DND-41 (cell line): Measurements from ENCODE around the gene KLK12.
"Not testable (repeated sequence)": the region's sequence is repeated elsewhere in the genome, so short reads cannot be mapped to it uniquely, and the experiment has no call there.

Experiments used
- ATAC-seq: fragments of 200-7000 bp; cut with Tn5 transposase; 3 replicates; pipeline ENCODE4 v1.9.1; 2021; ENCODE audit warnings: low read depth; ENCODE audit not compliant: insufficient read depth
- DNase-seq: peaks from one replicate; pipeline ENCODE4 v3.0.0-alpha.2; 2020
- H2AFZ ChIP-seq: 2 replicates; pipeline ENCODE4 v1.6.0; 2012; ENCODE audit warnings: low read depth, low read length
- H3K27ac ChIP-seq: 2 replicates; pipeline ENCODE4 v1.5.1; 2012; ENCODE audit warnings: low read length, inconsistent platforms
- H3K27me3 ChIP-seq: fragments of 200-600 bp; sonication (generic); 2 replicates; pipeline ENCODE4 v1.6.0; 2012; ENCODE audit warnings: low read length, mild to moderate bottlenecking, inconsistent platforms; ENCODE audit not compliant: insufficient read depth, poor library complexity
- H3K36me3 ChIP-seq: 2 replicates; pipeline ENCODE4 v1.5.1; 2012; ENCODE audit warnings: low read length, inconsistent platforms; ENCODE audit not compliant: insufficient read depth
- H3K4me1 ChIP-seq: 2 replicates; pipeline ENCODE4 v1.5.1; 2012; ENCODE audit warnings: mild to moderate bottlenecking, low read length; ENCODE audit not compliant: insufficient read depth
- H3K4me2 ChIP-seq: 2 replicates; pipeline ENCODE4 v1.6.0; 2012; ENCODE audit warnings: mild to moderate bottlenecking, moderate library complexity, low read length, inconsistent platforms; ENCODE audit not compliant: insufficient read depth
- H3K4me3 ChIP-seq, 2 experiments: fragments of 200-600 bp in 1 of 2; shearing (Covaris generic) in 1 of 2; 2 replicates each; pipeline ENCODE4 v1.5.1; 2012 to 2016; ENCODE audit warnings: inconsistent platforms in 2 of 2, low read length in 2 of 2, mild to moderate bottlenecking in 2 of 2, low read depth in 1 of 2, moderate library complexity in 1 of 2
- H3K79me2 ChIP-seq: 2 replicates; pipeline ENCODE4 v1.6.0; 2012; ENCODE audit warnings: low read length, inconsistent platforms; ENCODE audit not compliant: insufficient read depth
- H3K9ac ChIP-seq: 2 replicates; pipeline ENCODE4 v1.6.0; 2012; ENCODE audit warnings: low read depth, mild to moderate bottlenecking, inconsistent platforms, low read length, moderate library complexity
- H3K9me3 ChIP-seq: 2 replicates; pipeline ENCODE4 v1.5.1; 2012; ENCODE audit warnings: low read length, moderate library complexity, mild to moderate bottlenecking, inconsistent platforms; ENCODE audit not compliant: insufficient read depth, severe bottlenecking
- H4K20me1 ChIP-seq: 2 replicates; pipeline ENCODE4 v1.6.0; 2012; ENCODE audit warnings: low read length; ENCODE audit not compliant: insufficient read depth
- CTCF ChIP-seq: IDR thresholded peaks from 2 replicates; pipeline ENCODE4 v1.5.1; 2012; ENCODE audit warnings: borderline replicate concordance, low read length, moderate library complexity, mild to moderate bottlenecking; ENCODE audit not compliant: poor library complexity, severe bottlenecking; ENCODE audit errors: extremely low read depth
- EZH2 ChIP-seq: IDR thresholded peaks from 3 replicates; pipeline ENCODE4 v1.6.1; 2012; ENCODE audit warnings: borderline replicate concordance, low read depth, mild to moderate bottlenecking, moderate library complexity, low read length, inconsistent platforms; ENCODE audit not compliant: severe bottlenecking

The KLK12 gene

GRCh38 chr19:50998686-50999085 lies 36.1 kb downstream of the KLK12 start:
- Histone ChIP-seq H3K4me2 (no peak overlapping the region), H3K79me2 (no peaks in the 10 kb centered on the region), H3K36me3 (no peaks in the 10 kb centered on the region), H3K4me1 (no peaks in the 10 kb centered on the region), H3K27ac (no peak overlapping the region), H4K20me1 (0 out of 2 replicates have a peak, but pooled peaks cover 2% of the 10 kb centered on the region), H2AFZ (no peak overlapping the region), H3K9me3 (no peaks in the 10 kb centered on the region), H3K27me3 (no peaks in the 10 kb centered on the region), H3K4me3 (no peak overlapping the region), H3K9ac (no peak overlapping the region)
- DNase-seq (no peak), ATAC-seq (no peak)
- TF ChIP-seq CTCF: no peak
- TF ChIP-seq EZH2: no peak

GRCh38 chr19:50998061-50998460 lies 36.7 kb downstream of the KLK12 start:
- no peak for TF ChIP-seq EZH2
- TF ChIP-seq CTCF: no peak
- Histone ChIP-seq H2AFZ (no peak overlapping the region), H3K36me3 (no peaks in the 10 kb centered on the region), H3K4me3 (no peak overlapping the region), H3K27me3 (no peaks in the 10 kb centered on the region), H4K20me1 (0 out of 2 replicates have a peak, but pooled peaks cover 2% of the 10 kb centered on the region), H3K4me1 (no peaks in the 10 kb centered on the region), H3K27ac (no peak overlapping the region), H3K4me2 (no peak overlapping the region), H3K9me3 (no peaks in the 10 kb centered on the region), H3K9ac (no peak overlapping the region), H3K79me2 (no peaks in the 10 kb centered on the region)
- ATAC-seq: no peak
- DNase-seq: no peak

- Histone ChIP-seq H3K9ac (no peak overlapping the region), H3K4me1 (no peaks in the 10 kb centered on the region), H3K4me3 (no peak overlapping the region), H3K27me3 (no peaks in the 10 kb centered on the region), H3K4me2 (no peak overlapping the region), H3K36me3 (no peaks in the 10 kb centered on the region), H2AFZ (no peak overlapping the region), H4K20me1 (no peaks in the 10 kb centered on the region), H3K9me3 (no peaks in the 10 kb centered on the region), H3K79me2 (no peaks in the 10 kb centered on the region), H3K27ac (no peak overlapping the region)
- TF ChIP-seq CTCF (no peak), EZH2 (no peak)
- peak; percentile 7 for DNase-seq
- ATAC-seq: no peak
Measured at GRCh38 chr19:50994129-50994528, 40.7 kb downstream of the KLK12 start.

GRCh38 chr19:50992666-50993035 lies 42.2 kb downstream of the KLK12 start:
- Histone ChIP-seq H3K27me3 (no peaks in the 10 kb centered on the region), H3K27ac (no peak overlapping the region), H4K20me1 (no peaks in the 10 kb centered on the region), H3K4me3 (no peak overlapping the region), H3K4me1 (no peaks in the 10 kb centered on the region), H3K4me2 (no peak overlapping the region), H2AFZ (no peak overlapping the region), H3K9ac (no peak overlapping the region), H3K79me2 (no peaks in the 10 kb centered on the region), H3K36me3 (no peaks in the 10 kb centered on the region), H3K9me3 (no peaks in the 10 kb centered on the region)
- ATAC-seq (no peak), DNase-seq (no peak)
- no peak for TF ChIP-seq CTCF
- TF ChIP-seq EZH2: no peak

GRCh38 chr19:50984416-50984815 lies 50.4 kb downstream of the KLK12 start:
- H3K27me3 ChIP-seq, ATAC-seq, H3K9ac ChIP-seq, H3K4me2 ChIP-seq, H3K9me3 ChIP-seq, H2AFZ ChIP-seq, H3K36me3 ChIP-seq, H3K4me1 ChIP-seq, H3K79me2 ChIP-seq, H3K27ac ChIP-seq, H3K4me3 ChIP-seq, H4K20me1 ChIP-seq, DNase-seq: not testable (repeated sequence)
